ENCODE results near the gene APBB3.
A peak's percentile ranks its signal among the peaks of the same experiment; 100 is the strongest.

Gene APBB3

GRCh38 chr5:140574165-140574564 is 9.8 kb upstream of the APBB3 start:
- no peaks in the 10 kb centered on the region for H3K4me1 ChIP-seq (ENCODE audit: insufficient read depth, low read length)
- no peak overlapping the region for H3K4me3 ChIP-seq (ENCODE audit: low read length)
- no peak overlapping the region for H3K27ac ChIP-seq (ENCODE audit: low read length)
- no peaks in the 10 kb centered on the region for H3K9me3 ChIP-seq (ENCODE audit: insufficient read depth, low read depth, low read length)
- H3K36me3 ChIP-seq (ENCODE audit: insufficient read depth, low read depth, low read length): no peaks in the 10 kb centered on the region
- H3K27me3 ChIP-seq (ENCODE audit: insufficient read depth, low read length): no peaks in the 10 kb centered on the region
- H3K9ac ChIP-seq (ENCODE audit: low read depth, low read length): no peak overlapping the region

- Histone ChIP-seq H3K4me3 (ENCODE audit: low read length) (no peak overlapping the region), H3K9me3 (ENCODE audit: insufficient read depth, low read depth, low read length) (no peaks in the 10 kb centered on the region), H3K9ac (ENCODE audit: low read depth, low read length) (no peak overlapping the region), H3K36me3 (ENCODE audit: insufficient read depth, low read depth, low read length) (no peaks in the 10 kb centered on the region), H3K4me1 (ENCODE audit: insufficient read depth, low read length) (no peaks in the 10 kb centered on the region), H3K27me3 (ENCODE audit: insufficient read depth, low read length) (no peaks in the 10 kb centered on the region), H3K27ac (ENCODE audit: low read length) (no peak overlapping the region)
These were observed 9.3 kb upstream of the APBB3 start for GRCh38 chr5:140573683-140574082.

GRCh38 chr5:140571105-140571504 is 6.7 kb upstream of the APBB3 start:
- no peaks in the 10 kb centered on the region for H3K9me3 ChIP-seq (ENCODE audit: insufficient read depth, low read depth, low read length)
- H3K36me3 ChIP-seq (ENCODE audit: insufficient read depth, low read depth, low read length): peaks cover 26% of the 10 kb centered on the region
- no peaks in the 10 kb centered on the region for H3K4me1 ChIP-seq (ENCODE audit: insufficient read depth, low read length)
- H3K4me3 ChIP-seq (ENCODE audit: low read length): no peak overlapping the region
- H3K9ac ChIP-seq (ENCODE audit: low read depth, low read length): no peak overlapping the region
- H3K27me3 ChIP-seq (ENCODE audit: insufficient read depth, low read length): no peaks in the 10 kb centered on the region
- H3K27ac ChIP-seq (ENCODE audit: low read length): no peak overlapping the region

DNA sequence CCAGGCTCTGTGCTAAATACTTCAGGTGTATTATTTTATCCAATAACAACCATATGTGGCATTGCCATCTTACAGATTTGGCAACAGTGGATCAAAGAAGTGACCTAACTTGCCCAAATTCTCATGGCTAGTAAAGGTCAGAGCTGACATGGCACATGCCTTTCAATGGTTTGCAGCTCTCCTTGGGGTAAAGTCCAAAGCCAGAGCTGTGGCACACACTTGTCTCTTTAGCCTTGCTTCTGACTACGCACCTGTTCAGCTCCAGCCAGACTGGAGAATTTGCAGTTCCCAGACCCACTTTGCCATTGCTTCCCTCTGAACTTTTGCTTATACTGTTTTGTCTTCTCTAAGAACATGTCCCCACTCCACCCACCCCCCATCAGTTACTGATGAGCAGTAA is 6.1 kb upstream of the APBB3 start:
- no peak overlapping the region for H3K4me3 ChIP-seq (ENCODE audit: low read length)
- no peak overlapping the region for H3K9ac ChIP-seq (ENCODE audit: low read depth, low read length)
- no peak overlapping the region for H3K27ac ChIP-seq (ENCODE audit: low read length)
- peaks cover 28% of the 10 kb centered on the region for H3K36me3 ChIP-seq (ENCODE audit: insufficient read depth, low read depth, low read length)
- no peaks in the 10 kb centered on the region for H3K9me3 ChIP-seq (ENCODE audit: insufficient read depth, low read depth, low read length)
- peaks cover 2% of the 10 kb centered on the region; the same call in 1 of the 2 replicates for H3K4me1 ChIP-seq (ENCODE audit: insufficient read depth, low read length)
- H3K27me3 ChIP-seq (ENCODE audit: insufficient read depth, low read length): no peaks in the 10 kb centered on the region

DNA sequence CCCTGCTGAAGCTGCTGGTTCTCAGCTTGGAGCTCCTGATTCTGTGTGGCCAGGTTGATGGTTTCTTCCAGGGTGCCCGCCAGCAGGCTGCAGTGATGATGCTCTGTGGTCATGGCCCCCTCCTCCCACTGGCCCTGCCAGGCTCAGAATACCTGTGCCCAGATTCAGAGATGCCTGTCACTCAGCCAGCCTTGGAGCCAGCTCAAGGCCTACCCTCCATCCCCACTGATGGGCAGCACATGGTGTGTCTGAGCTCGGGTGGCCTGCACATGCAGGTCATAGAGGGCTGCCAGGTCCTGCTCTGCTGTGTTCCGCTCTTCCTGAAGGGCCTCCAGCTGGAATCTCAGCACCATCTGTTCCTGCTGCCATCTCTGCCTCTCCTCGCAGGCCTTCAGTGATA is 5.7 kb upstream of the APBB3 start:
- no peak overlapping the region for H3K27ac ChIP-seq (ENCODE audit: low read length)
- no peaks in the 10 kb centered on the region for H3K27me3 ChIP-seq (ENCODE audit: insufficient read depth, low read length)
- no peak overlapping the region for H3K9ac ChIP-seq (ENCODE audit: low read depth, low read length)

GRCh38 chr5:140569197-140569596 is 4.8 kb upstream of the APBB3 start:
- H3K36me3 ChIP-seq (ENCODE audit: insufficient read depth, low read depth, low read length): peaks cover 28% of the 10 kb centered on the region
- H3K4me3 ChIP-seq (ENCODE audit: low read length): no peak overlapping the region
- H3K9me3 ChIP-seq (ENCODE audit: insufficient read depth, low read depth, low read length): no peaks in the 10 kb centered on the region
- peaks cover 3% of the 10 kb centered on the region; the same call in 1 of the 2 replicates for H3K4me1 ChIP-seq (ENCODE audit: insufficient read depth, low read length)
- H3K27me3 ChIP-seq (ENCODE audit: insufficient read depth, low read length): no peaks in the 10 kb centered on the region
- H3K9ac ChIP-seq (ENCODE audit: low read depth, low read length): no peak overlapping the region
- no peak overlapping the region for H3K27ac ChIP-seq (ENCODE audit: low read length)

More for the DNA sequence above, 5.7 kb upstream of the APBB3 start:
- H3K4me3 ChIP-seq (ENCODE audit: low read length): no peak overlapping the region
- H3K9me3 ChIP-seq (ENCODE audit: insufficient read depth, low read depth, low read length): no peaks in the 10 kb centered on the region
- H3K36me3 ChIP-seq (ENCODE audit: insufficient read depth, low read depth, low read length): peaks cover 28% of the 10 kb centered on the region
- H3K4me1 ChIP-seq (ENCODE audit: insufficient read depth, low read length): peaks cover 3% of the 10 kb centered on the region; the same call in 1 of the 2 replicates

- Histone ChIP-seq H3K27ac (ENCODE audit: low read length) (no peak overlapping the region), H3K9ac (ENCODE audit: low read depth, low read length) (no peak overlapping the region)
These were observed 4.2 kb upstream of the APBB3 start for GRCh38 chr5:140568443-140569063.

DNA sequence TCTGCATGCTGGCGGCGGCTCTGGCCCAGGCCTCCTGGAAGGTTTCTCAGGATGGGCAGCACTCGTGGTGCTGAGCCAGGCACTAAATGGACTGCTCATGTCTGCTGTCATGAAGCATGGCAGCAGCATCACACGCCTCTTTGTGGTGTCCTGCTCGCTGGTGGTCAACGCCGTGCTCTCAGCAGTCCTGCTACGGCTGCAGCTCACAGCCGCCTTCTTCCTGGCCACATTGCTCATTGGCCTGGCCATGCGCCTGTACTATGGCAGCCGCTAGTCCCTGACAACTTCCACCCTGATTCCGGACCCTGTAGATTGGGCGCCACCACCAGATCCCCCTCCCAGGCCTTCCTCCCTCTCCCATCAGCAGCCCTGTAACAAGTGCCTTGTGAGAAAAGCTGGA is 3.5 kb upstream of the APBB3 start:
- Histone ChIP-seq H3K4me3 (ENCODE audit: low read length) (no peak overlapping the region), H3K27ac (ENCODE audit: low read length) (no peak overlapping the region), H3K36me3 (ENCODE audit: insufficient read depth, low read depth, low read length) (peaks cover 28% of the 10 kb centered on the region), H3K27me3 (ENCODE audit: insufficient read depth, low read length) (no peaks in the 10 kb centered on the region), H3K9ac (ENCODE audit: low read depth, low read length) (no peak overlapping the region), H3K4me1 (ENCODE audit: insufficient read depth, low read length) (peaks cover 3% of the 10 kb centered on the region; the same call in 1 of the 2 replicates), H3K9me3 (ENCODE audit: insufficient read depth, low read depth, low read length) (no peaks in the 10 kb centered on the region)

More at GRCh38 chr5:140568443-140569063, 4.2 kb upstream of the APBB3 start:
- H3K9me3 ChIP-seq (ENCODE audit: insufficient read depth, low read depth, low read length): no peaks in the 10 kb centered on the region
- no peak overlapping the region for H3K4me3 ChIP-seq (ENCODE audit: low read length)
- H3K4me1 ChIP-seq (ENCODE audit: insufficient read depth, low read length): peaks cover 3% of the 10 kb centered on the region; the same call in 1 of the 2 replicates
- H3K36me3 ChIP-seq (ENCODE audit: insufficient read depth, low read depth, low read length): peaks cover 28% of the 10 kb centered on the region
- no peaks in the 10 kb centered on the region for H3K27me3 ChIP-seq (ENCODE audit: insufficient read depth, low read length)

DNA sequence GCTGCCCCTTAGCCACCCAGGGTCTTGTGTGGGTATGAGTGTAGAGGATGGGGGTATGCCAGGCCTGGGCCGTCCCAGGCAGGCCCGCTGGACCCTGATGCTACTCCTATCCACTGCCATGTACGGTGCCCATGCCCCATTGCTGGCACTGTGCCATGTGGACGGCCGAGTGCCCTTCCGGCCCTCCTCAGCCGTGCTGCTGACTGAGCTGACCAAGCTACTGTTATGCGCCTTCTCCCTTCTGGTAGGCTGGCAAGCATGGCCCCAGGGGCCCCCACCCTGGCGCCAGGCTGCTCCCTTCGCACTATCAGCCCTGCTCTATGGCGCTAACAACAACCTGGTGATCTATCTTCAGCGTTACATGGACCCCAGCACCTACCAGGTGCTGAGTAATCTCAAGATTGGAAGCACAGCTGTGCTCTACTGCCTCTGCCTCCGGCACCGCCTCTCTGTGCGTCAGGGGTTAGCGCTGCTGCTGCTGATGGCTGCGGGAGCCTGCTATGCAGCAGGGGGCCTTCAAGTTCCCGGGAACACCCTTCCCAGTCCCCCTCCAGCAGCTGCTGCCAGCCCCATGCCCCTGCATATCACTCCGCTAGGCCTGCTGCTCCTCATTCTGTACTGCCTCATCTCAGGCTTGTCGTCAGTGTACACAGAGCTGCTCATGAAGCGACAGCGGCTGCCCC is 2.9 kb upstream of the APBB3 start:
- no peak overlapping the region for H3K4me3 ChIP-seq (ENCODE audit: low read length)
- no peak overlapping the region for H3K9ac ChIP-seq (ENCODE audit: low read depth, low read length)
- H3K4me1 ChIP-seq (ENCODE audit: insufficient read depth, low read length): peaks cover 3% of the 10 kb centered on the region; the same call in 1 of the 2 replicates
- H3K27me3 ChIP-seq (ENCODE audit: insufficient read depth, low read length): no peaks in the 10 kb centered on the region
- no peak overlapping the region for H3K27ac ChIP-seq (ENCODE audit: low read length)
- peaks cover 28% of the 10 kb centered on the region for H3K36me3 ChIP-seq (ENCODE audit: insufficient read depth, low read depth, low read length)
- H3K9me3 ChIP-seq (ENCODE audit: insufficient read depth, low read depth, low read length): no peaks in the 10 kb centered on the region

DNA sequence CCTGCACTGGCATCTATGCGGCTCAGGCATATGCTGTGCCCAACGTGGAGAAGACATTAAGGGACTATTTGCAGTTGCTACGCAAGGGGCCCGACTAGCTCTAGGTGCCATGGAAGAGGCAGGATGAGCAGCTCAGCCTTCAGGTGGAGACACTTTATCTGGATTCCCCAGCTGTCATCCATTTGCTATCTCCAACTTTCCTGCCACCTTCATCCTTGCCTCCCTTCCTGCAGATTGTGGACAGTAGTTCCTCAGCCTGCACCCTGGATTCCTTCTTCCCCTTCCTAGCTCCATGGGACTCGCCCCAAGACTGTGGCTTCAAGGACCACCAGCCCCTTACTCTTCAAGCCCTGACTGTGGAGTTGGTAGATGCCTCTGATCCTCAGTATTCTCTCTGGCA is 2.3 kb upstream of the APBB3 start:
- Histone ChIP-seq H3K27me3 (ENCODE audit: insufficient read depth, low read length) (no peaks in the 10 kb centered on the region), H3K4me1 (ENCODE audit: insufficient read depth, low read length) (peaks cover 3% of the 10 kb centered on the region; the same call in 1 of the 2 replicates), H3K36me3 (ENCODE audit: insufficient read depth, low read depth, low read length) (peaks cover 28% of the 10 kb centered on the region), H3K4me3 (ENCODE audit: low read length) (no peak overlapping the region), H3K9ac (ENCODE audit: low read depth, low read length) (no peak overlapping the region), H3K27ac (ENCODE audit: low read length) (no peak overlapping the region), H3K9me3 (ENCODE audit: insufficient read depth, low read depth, low read length) (no peaks in the 10 kb centered on the region)

DNA sequence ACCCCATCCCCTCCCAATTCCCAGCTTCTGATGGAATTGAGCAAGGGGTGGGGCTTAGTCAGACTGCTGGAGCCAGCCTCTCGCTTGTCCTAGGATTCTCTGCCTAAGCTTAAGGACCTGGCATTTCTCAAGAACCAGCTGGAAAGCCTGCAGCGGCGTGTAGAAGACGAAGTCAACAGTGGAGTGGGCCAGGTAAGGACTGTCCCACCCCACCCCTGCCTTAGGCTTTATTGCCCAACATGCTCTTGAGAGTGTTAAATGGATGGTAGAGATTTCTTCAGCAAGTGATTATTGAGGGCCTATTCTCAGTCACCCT is 1.3 kb upstream of the APBB3 start:
- Histone ChIP-seq H3K4me3 (ENCODE audit: low read length) (peak overlapping the region; percentile 98), H3K9ac (ENCODE audit: low read depth, low read length) (peak overlapping the region; percentile 96; the same call in 1 of the 2 replicates), H3K4me1 (ENCODE audit: insufficient read depth, low read length) (peaks cover 3% of the 10 kb centered on the region; the same call in 1 of the 2 replicates), H3K9me3 (ENCODE audit: insufficient read depth, low read depth, low read length) (no peaks in the 10 kb centered on the region), H3K36me3 (ENCODE audit: insufficient read depth, low read depth, low read length) (peaks cover 28% of the 10 kb centered on the region), H3K27me3 (ENCODE audit: insufficient read depth, low read length) (no peaks in the 10 kb centered on the region), H3K27ac (ENCODE audit: low read length) (no peak overlapping the region)

All from iPS-20b (cell line).